ENCODE data around the gene BCL6B. TPM values are rescaled to one million over a fixed set of nuclear protein-coding genes. Genes with fewer than 3 reads are reported as not detected.

BCL6B gene
- total RNA-seq, 5 donors from 2014 or later (not counting 1 experiment from before 2014, with no cell fraction given), result 0.53 TPM; not detected in 4

GRCh38 chr17:7005716-7006115 is 17.1 kb upstream of the BCL6B start:
- peaks cover 5 to 43% of the 10 kb centered on the region in 2 donors for H3K36me3 ChIP-seq (ENCODE audit: control insufficient read depth in 2 of 2, extremely low read depth in 1 of 2, insufficient read depth in 1 of 2, low read length in 1 of 2)
- no peaks in the 10 kb centered on the region for H3K27me3 ChIP-seq (replicated peaks in 1 of 2; ENCODE audit: control insufficient read depth in 2 of 2, extremely low read depth in 1 of 2, insufficient read depth in 2 of 2, low read length in 1 of 2)
- H3K4me3 Mint-ChIP-seq, result no peak overlapping the region
- POLR2A ChIA-PET, result interaction anchor here in 1 of 2 donors (0.6 to 1.1 kb wide), 2 partner anchors 14 to 84 kb away, joined by 3 to 4 read pairs; no protein-coding TSS in a partner anchor
- H3K27me3 Mint-ChIP-seq, result no peaks in the 10 kb centered on the region
- no peaks in the 10 kb centered on the region for H3K9me3 ChIP-seq
- ATAC-seq (replicated peaks in 1 of 4) (no peak), DNase-seq (no peak)
- peaks cover 38 to 45% (median 44%) of the 10 kb centered on the region in 3 donors for H3K4me1 Mint-ChIP-seq
- CTCF ChIA-PET, result interaction anchor here (0.6 to 2.8 kb wide), 8 partner anchors 8 to 1944 kb away, joined by 3 to 26 read pairs (median 4); partner anchors contain the start of gene BCL6B (in 1 of the 2)
- H3K27ac Mint-ChIP-seq, result no peak overlapping the region
- H3K36me3 Mint-ChIP-seq, result peaks cover 38% of the 10 kb centered on the region
- H3K9me3 Mint-ChIP-seq, result no peaks in the 10 kb centered on the region
- peaks cover 2 to 16% of the 10 kb centered on the region in 2 experiments for H3K4me1 ChIP-seq (ENCODE audit: control insufficient read depth in 1 of 2, extremely low read depth in 1 of 2, insufficient read depth in 2 of 2, low read length in 2 of 2)
- H3K27ac ChIP-seq (ENCODE audit: low read length), result no peak overlapping the region
- H3K4me3 ChIP-seq (ENCODE audit: control insufficient read depth in 1 of 2, extremely low read depth in 1 of 2, low read length in 1 of 2), result no peak overlapping the region
- 95% methylated on average over 4 of the region's 7 CpGs for WGBS (ENCODE audit: insufficient coverage)

GRCh38 chr17:7007143-7007542 is 15.7 kb upstream of the BCL6B start:
- no peaks in the 10 kb centered on the region for H3K27me3 ChIP-seq (replicated peaks in 1 of 2; ENCODE audit: control insufficient read depth in 2 of 2, extremely low read depth in 1 of 2, insufficient read depth in 2 of 2, low read length in 1 of 2)
- no peak for ATAC-seq (replicated peaks in 1 of 4)
- ChIA-PET CTCF (interaction anchor here (0.6 to 2.8 kb wide), 4 partner anchors 81 to 297 kb away, joined by 3 to 8 read pairs (median 3); no protein-coding TSS in a partner anchor), POLR2A (interaction anchor here in 1 of 2 donors (0.6 kb wide), 1 partner anchor 105 kb away, joined by 3 read pairs; no protein-coding TSS in a partner anchor)
- H3K27ac ChIP-seq (ENCODE audit: low read length), result no peak overlapping the region
- H3K27me3 Mint-ChIP-seq, result no peaks in the 10 kb centered on the region
- peaks cover 3 to 29% of the 10 kb centered on the region in 2 donors for H3K36me3 ChIP-seq (ENCODE audit: control insufficient read depth in 2 of 2, extremely low read depth in 1 of 2, insufficient read depth in 1 of 2, low read length in 1 of 2)
- H3K27ac Mint-ChIP-seq, result peak overlapping the region; percentile 17 to 36
- H3K36me3 Mint-ChIP-seq, result peaks cover 28% of the 10 kb centered on the region
- no peaks in the 10 kb centered on the region for H3K9me3 Mint-ChIP-seq
- no peak for DNase-seq
- peaks cover 49 to 55% (median 53%) of the 10 kb centered on the region in 3 donors for H3K4me1 Mint-ChIP-seq
- H3K4me3 Mint-ChIP-seq, result no peak overlapping the region
- no peaks in the 10 kb centered on the region for H3K9me3 ChIP-seq
- 71% methylated on average over 1 of the region's 2 CpGs for WGBS (ENCODE audit: insufficient coverage)
- H3K4me3 ChIP-seq (ENCODE audit: control insufficient read depth in 1 of 2, extremely low read depth in 1 of 2, low read length in 1 of 2), result no peak overlapping the region
- peaks cover 12 to 27% of the 10 kb centered on the region in 2 experiments for H3K4me1 ChIP-seq (ENCODE audit: control insufficient read depth in 1 of 2, extremely low read depth in 1 of 2, insufficient read depth in 2 of 2, low read length in 2 of 2)

GRCh38 chr17:7010523-7010922 is 12.3 kb upstream of the BCL6B start:
- H3K9me3 Mint-ChIP-seq, result no peaks in the 10 kb centered on the region
- H3K36me3 Mint-ChIP-seq, result peaks cover 12% of the 10 kb centered on the region
- peaks cover 3 to 15% of the 10 kb centered on the region in 2 donors for H3K36me3 ChIP-seq (ENCODE audit: control insufficient read depth in 2 of 2, extremely low read depth in 1 of 2, insufficient read depth in 1 of 2, low read length in 1 of 2)
- ATAC-seq (replicated peaks in 1 of 4), result no peak
- H3K4me1 Mint-ChIP-seq, result peaks cover 59 to 71% (median 68%) of the 10 kb centered on the region in 3 donors
- no peaks in the 10 kb centered on the region for H3K27me3 ChIP-seq (replicated peaks in 1 of 2; ENCODE audit: control insufficient read depth in 2 of 2, extremely low read depth in 1 of 2, insufficient read depth in 2 of 2, low read length in 1 of 2)
- no peak overlapping the region for H3K4me3 ChIP-seq (ENCODE audit: control insufficient read depth in 1 of 2, extremely low read depth in 1 of 2, low read length in 1 of 2)
- 100% methylated on average over 2 of the region's 2 CpGs for WGBS (ENCODE audit: insufficient coverage)
- H3K27me3 Mint-ChIP-seq, result no peaks in the 10 kb centered on the region
- POLR2A ChIA-PET, result interaction anchor here in 1 of 2 donors (0.7 kb wide), 1 partner anchor 22 kb away, joined by 4 read pairs; no protein-coding TSS in a partner anchor
- H3K9me3 ChIP-seq, result no peaks in the 10 kb centered on the region
- H3K4me1 ChIP-seq (ENCODE audit: control insufficient read depth in 1 of 2, extremely low read depth in 1 of 2, insufficient read depth in 2 of 2, low read length in 2 of 2), result peaks cover 22 to 44% of the 10 kb centered on the region in 2 experiments
- no peak overlapping the region for H3K27ac ChIP-seq (ENCODE audit: low read length)
- no peak for DNase-seq
- CTCF ChIA-PET, result no interaction called here
- H3K4me3 Mint-ChIP-seq, result peak overlapping the region; percentile 52 to 93 (median 62)
- H3K27ac Mint-ChIP-seq, result peak overlapping the region; percentile 55 to 68

GRCh38 chr17:7011415-7011814 is 11.4 kb upstream of the BCL6B start:
- WGBS (ENCODE audit: insufficient coverage), result no CpG with 5 or more reads among the region's 14 CpGs
- Histone ChIP-seq H3K4me1 (ENCODE audit: control insufficient read depth in 1 of 2, extremely low read depth in 1 of 2, insufficient read depth in 2 of 2, low read length in 2 of 2) (peaks cover 26 to 53% of the 10 kb centered on the region in 2 experiments), H3K4me3 (ENCODE audit: control insufficient read depth in 1 of 2, extremely low read depth in 1 of 2, low read length in 1 of 2) (peak overlapping the region; percentile 93 to 100), H3K36me3 (ENCODE audit: control insufficient read depth in 2 of 2, extremely low read depth in 1 of 2, insufficient read depth in 1 of 2, low read length in 1 of 2) (peaks cover 3 to 11% of the 10 kb centered on the region in 2 donors), H3K27ac (ENCODE audit: low read length) (peak overlapping the region; percentile 98), H3K27me3 (replicated peaks in 1 of 2; ENCODE audit: control insufficient read depth in 2 of 2, extremely low read depth in 1 of 2, insufficient read depth in 2 of 2, low read length in 1 of 2) (no peaks in the 10 kb centered on the region), H3K9me3 (no peaks in the 10 kb centered on the region)
- Mint-ChIP-seq H3K27me3 (no peaks in the 10 kb centered on the region), H3K27ac (peak overlapping the region; percentile 99 to 100), H3K36me3 (peaks cover 12% of the 10 kb centered on the region), H3K4me1 (peaks cover 68 to 80% (median 75%) of the 10 kb centered on the region in 3 donors), H3K9me3 (no peaks in the 10 kb centered on the region), H3K4me3 (peak overlapping the region; percentile 89 to 97 (median 93))
- no peak for ATAC-seq (replicated peaks in 1 of 4)
- ChIA-PET POLR2A (no interaction called here), CTCF (interaction anchor here in 1 of 2 donors (0.7 to 1.2 kb wide), 6 partner anchors 10 to 1218 kb away, joined by 3 to 8 read pairs (median 5); no protein-coding TSS in a partner anchor)
- no peak for DNase-seq

GRCh38 chr17:7011942-7012254 is 11.0 kb upstream of the BCL6B start:
- ChIA-PET CTCF (interaction anchor here in 1 of 2 donors (0.6 to 1.8 kb wide), 9 partner anchors 8 to 1217 kb away, joined by 3 to 8 read pairs (median 5); no protein-coding TSS in a partner anchor), POLR2A (interaction anchor here in 1 of 2 donors (0.7 kb wide), 1 partner anchor 206 kb away, joined by 3 read pairs; no protein-coding TSS in a partner anchor)
- peak overlapping the region; percentile 93 to 100 for H3K4me3 ChIP-seq (ENCODE audit: control insufficient read depth in 1 of 2, extremely low read depth in 1 of 2, low read length in 1 of 2)

DNA sequence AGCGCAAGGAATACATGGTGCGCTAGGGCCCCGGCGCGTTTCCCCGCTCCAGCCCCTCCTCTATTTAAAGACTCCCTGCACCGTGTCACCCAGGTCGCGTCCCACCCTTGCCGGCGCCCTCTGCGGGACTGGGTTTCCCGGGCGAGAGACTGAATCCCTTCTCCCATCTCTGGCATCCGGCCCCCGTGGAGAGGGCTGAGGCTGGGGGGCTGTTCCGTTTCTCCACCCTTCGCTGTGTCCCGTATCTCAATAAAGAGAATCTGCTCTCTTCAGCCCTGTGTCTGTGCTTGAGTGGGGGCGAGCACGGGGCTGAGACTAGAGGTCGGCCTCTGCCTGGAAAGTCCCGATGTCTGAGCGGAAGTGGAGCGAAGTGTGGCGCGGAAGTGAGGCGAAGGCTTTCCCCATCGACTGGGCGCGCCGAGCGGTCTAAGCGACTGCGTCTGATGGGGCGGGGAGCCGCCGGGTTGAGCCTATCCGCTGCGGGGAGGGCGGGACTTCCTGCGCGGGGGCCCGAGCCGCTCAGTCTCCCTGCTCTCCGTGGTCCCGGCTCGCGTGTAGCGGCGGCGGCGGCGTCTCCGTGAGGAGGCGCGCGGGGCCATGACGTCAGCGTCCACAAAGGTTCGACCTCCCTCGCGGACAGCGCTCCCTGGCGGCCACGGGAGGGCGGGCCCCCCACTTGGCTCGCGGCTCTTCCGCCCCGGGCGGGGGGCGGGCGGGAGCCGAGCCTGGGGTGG is 8.4 kb upstream of the BCL6B start:
- CTCF ChIA-PET, result interaction anchor here in 1 of 2 donors (0.6 to 2.1 kb wide), 4 partner anchors 9 to 103 kb away, joined by 3 to 7 read pairs (median 4); partner anchors contain the start of gene SLC16A13

More at GRCh38 chr17:7011942-7012254, 11.0 kb upstream of the BCL6B start:
- Mint-ChIP-seq H3K9me3 (no peaks in the 10 kb centered on the region), H3K4me3 (peak overlapping the region; percentile 89 to 97 (median 93)), H3K27ac (peak overlapping the region; percentile 99 to 100), H3K4me1 (peaks cover 71 to 82% (median 79%) of the 10 kb centered on the region in 3 donors), H3K27me3 (no peaks in the 10 kb centered on the region), H3K36me3 (peaks cover 14% of the 10 kb centered on the region)
- Histone ChIP-seq H3K27me3 (replicated peaks in 1 of 2; ENCODE audit: control insufficient read depth in 2 of 2, extremely low read depth in 1 of 2, insufficient read depth in 2 of 2, low read length in 1 of 2) (no peaks in the 10 kb centered on the region), H3K4me1 (ENCODE audit: control insufficient read depth in 1 of 2, extremely low read depth in 1 of 2, insufficient read depth in 2 of 2, low read length in 2 of 2) (peaks cover 26 to 58% of the 10 kb centered on the region in 2 experiments), H3K27ac (ENCODE audit: low read length) (peak overlapping the region; percentile 98), H3K36me3 (ENCODE audit: control insufficient read depth in 2 of 2, extremely low read depth in 1 of 2, insufficient read depth in 1 of 2, low read length in 1 of 2) (peaks cover 3 to 15% of the 10 kb centered on the region in 2 donors), H3K9me3 (no peaks in the 10 kb centered on the region)
- DNase-seq (no peak), ATAC-seq (replicated peaks in 1 of 4) (no peak)
- no CpG with 5 or more reads among the region's 6 CpGs for WGBS (ENCODE audit: insufficient coverage)

More for the DNA sequence above, 8.4 kb upstream of the BCL6B start:
- peaks cover 68 to 81% (median 80%) of the 10 kb centered on the region in 3 donors for H3K4me1 Mint-ChIP-seq
- peak overlapping the region; percentile 99 to 100 for H3K27ac Mint-ChIP-seq
- peaks cover 3 to 12% of the 10 kb centered on the region in 2 donors for H3K36me3 ChIP-seq (ENCODE audit: control insufficient read depth in 2 of 2, extremely low read depth in 1 of 2, insufficient read depth in 1 of 2, low read length in 1 of 2)
- no peaks in the 10 kb centered on the region for H3K27me3 Mint-ChIP-seq
- peak; percentile 94 to 99 (median 97) for DNase-seq
- peaks cover 7% of the 10 kb centered on the region for H3K36me3 Mint-ChIP-seq
- WGBS (ENCODE audit: insufficient coverage), result 0% methylated on average over 56 of the region's 75 CpGs
- H3K9me3 ChIP-seq, result no peaks in the 10 kb centered on the region
- H3K4me3 Mint-ChIP-seq, result peak overlapping the region; percentile 89 to 97 (median 93)
- peak overlapping the region; percentile 98 for H3K27ac ChIP-seq (ENCODE audit: low read length)
- POLR2A ChIA-PET, result interaction anchor here (0.7 to 1.5 kb wide), 2 partner anchors 21 to 298 kb away, joined by 3 to 4 read pairs; partner anchors contain the start of gene SLC16A13 (in 1 of the 2)
- ATAC-seq (replicated peaks in 1 of 4), result peak; percentile 82 to 89 (median 88)
- H3K4me1 ChIP-seq (ENCODE audit: control insufficient read depth in 1 of 2, extremely low read depth in 1 of 2, insufficient read depth in 2 of 2, low read length in 2 of 2), result peaks cover 29 to 76% of the 10 kb centered on the region in 2 experiments
- H3K27me3 ChIP-seq (replicated peaks in 1 of 2; ENCODE audit: control insufficient read depth in 2 of 2, extremely low read depth in 1 of 2, insufficient read depth in 2 of 2, low read length in 1 of 2), result no peaks in the 10 kb centered on the region
- peak overlapping the region; percentile 93 to 100 for H3K4me3 ChIP-seq (ENCODE audit: control insufficient read depth in 1 of 2, extremely low read depth in 1 of 2, low read length in 1 of 2)
- H3K9me3 Mint-ChIP-seq, result no peaks in the 10 kb centered on the region

Measured in T-cell (primary cell).